GM19351 (cell line): ENCODE results near the gene ARL16.

Experiments used
- ATAC-seq: cut with Tn5 transposase; IDR thresholded peaks from one replicate; pipeline ENCODE4 v1.9.1; 2021; ENCODE audit warnings: mild to moderate bottlenecking, moderate library complexity; ENCODE audit not compliant: unreplicated experiment

Gene ARL16

DNA sequence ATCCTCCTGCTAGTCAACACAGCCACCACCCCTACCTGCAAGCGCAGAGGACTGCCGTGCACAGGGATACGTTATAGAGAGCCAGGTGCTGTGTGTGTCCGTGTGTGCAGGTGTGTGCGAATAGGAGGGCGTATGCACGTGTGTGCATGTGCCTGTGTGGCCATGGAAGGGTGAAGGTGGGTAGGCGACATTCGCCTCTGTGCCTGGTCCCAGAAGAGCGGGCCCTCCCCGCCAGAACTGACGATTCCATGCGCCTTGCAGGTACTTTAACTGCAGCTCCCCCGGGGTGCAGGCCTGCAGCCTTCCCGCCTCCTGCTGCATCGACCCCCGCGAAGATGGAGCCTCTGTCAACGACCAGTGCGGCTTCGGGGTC, 36.0 kb downstream of the ARL16 start:
- ATAC-seq: no peak

DNA sequence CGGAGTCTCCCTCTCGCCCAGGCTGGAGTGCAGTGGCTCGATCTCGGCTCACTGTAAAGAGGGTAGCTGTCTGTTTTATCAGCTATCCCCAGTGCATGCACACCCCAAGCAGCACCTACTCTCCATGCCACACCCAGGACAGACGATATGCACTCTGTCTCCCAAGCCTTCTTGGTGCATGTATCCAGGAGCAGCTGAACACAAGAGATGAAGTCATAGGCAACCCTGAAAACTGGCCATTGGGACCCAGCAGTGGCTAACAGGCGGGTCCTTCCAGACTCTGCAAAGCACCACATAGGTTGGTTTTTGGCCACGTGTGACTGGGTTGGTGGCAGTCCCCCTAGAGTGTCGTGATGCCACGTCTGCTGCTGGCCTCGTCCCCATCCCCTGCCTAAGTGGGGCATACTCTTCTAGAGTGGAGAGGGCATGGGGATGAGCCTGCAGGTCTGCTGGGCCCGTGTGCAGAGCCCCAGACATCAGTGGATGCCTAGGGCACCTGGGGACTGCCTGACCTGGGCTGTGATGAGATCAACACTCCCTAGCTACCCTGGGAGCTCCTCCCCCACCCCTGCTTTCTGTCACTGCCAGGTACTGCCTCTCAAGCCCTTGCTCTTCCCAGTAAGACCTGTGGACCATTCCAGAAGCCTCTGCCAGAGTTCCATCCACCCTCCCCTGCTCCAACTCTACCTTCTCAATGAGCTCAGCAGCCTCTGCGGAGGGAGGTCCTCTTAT, 36.6 kb downstream of the ARL16 start:
- no peak for ATAC-seq

DNA sequence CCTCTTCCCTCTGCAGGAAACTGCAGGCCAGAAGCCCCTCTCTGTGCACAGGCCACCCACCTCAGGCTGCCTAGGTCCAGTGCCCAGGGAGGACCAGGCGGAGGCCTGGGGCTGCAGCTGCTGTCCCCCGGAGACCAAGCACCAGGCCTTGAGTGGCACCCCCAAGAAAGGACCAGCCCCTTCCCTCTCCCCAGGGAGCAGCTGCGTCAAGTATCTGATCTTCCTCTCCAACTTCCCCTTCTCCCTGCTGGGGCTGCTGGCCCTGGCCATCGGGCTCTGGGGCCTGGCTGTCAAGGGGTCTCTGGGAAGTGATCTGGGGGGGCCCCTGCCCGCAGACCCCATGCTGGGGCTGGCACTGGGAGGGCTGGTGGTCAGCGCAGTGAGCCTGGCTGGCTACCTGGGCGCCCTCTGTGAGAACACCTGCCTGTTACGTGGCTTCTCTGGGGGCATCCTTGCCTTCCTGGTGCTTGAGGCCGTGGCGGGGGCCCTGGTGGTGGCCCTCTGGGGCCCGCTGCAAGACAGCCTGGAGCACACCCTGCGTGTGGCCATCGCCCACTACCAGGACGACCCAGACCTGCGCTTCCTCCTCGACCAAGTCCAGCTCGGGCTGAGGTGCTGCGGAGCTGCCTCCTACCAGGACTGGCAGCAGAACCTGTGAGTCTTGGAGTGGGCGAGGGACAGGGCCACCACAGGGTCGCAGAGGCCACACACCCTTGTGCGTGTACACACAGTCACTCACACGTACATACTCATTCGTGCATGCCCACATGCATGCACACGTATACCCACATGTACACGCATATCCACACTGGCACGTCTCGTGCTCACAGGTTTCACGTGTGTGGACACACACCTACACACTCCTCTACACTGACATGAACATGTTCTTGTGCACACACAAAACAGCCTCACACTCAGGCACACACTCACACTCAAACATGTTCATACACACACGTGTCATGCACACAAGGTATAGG, 38.3 kb downstream of the ARL16 start:
- ATAC-seq: no peak

DNA sequence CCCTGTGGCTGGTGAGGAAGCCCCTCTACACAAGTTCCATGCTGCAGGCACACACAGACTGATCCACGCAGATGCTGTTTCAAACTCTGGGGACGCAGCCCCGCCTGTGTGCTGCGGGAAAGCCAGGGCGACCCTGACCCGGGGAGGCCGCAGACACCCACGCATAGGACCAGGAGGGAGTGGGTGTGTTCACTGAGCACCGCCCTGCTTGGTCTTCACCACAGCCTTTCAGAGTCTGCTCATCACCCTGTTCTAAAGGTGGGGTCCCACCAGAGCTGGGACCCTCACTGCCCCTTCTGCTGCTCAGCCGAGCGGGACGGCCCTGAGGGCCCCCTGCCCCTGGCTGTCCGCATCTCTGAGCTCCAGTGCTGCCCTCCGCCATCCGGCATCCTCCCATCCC, 39.1 kb downstream of the ARL16 start:
- ATAC-seq: no peak

DNA sequence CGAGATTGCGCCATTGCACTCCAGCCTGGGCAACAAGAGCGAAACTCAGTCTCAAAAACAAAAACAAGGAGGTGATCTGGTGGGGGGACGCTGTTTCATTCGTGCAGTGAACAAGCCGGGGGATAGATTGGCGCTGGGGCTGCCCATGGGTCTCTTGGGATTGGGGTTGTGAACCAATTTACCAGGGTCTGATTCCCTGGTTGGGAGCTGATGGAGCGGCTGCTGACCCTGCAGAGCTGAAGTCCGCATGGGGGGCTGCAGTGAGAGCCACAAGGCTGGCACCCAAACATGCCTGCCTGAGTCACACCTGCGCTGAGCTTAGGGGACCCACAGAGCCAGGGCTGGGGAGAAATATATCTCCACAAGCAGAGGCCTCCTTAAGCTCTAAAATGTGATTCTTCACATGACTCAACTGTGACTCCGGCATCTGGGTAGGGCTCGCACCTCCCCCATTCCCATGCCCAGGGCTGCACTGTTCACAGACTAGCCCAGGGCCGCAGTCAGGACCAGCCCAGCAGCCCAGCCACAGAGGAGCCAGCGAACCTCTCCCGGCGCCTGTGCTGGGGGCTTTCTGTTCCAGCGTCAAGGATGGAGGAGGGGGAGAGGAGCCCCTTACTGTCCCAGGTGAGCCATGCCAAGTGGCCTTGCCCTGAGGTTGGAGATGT, 41.6 kb downstream of the ARL16 start:
- no peak for ATAC-seq

DNA sequence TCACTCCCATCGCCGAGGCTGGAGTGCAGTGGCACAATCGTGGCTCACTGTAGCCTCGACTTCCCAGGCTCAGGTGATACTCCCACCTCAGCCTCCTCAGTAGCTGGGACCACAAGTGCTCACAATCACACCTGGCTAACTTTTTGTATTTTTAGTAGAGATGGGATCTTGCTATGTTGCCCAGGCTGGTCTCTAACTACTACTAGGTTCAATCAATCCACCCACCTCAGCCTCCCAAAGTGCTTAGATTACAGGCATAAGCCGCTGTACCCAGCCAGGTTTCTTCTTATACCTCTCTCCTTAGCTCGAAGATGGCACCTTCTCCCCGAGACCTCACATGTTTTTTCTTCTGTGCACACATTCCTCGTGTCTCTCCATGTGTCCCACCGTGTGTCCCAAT, 43.6 kb downstream of the ARL16 start:
- ATAC-seq: no peak

DNA sequence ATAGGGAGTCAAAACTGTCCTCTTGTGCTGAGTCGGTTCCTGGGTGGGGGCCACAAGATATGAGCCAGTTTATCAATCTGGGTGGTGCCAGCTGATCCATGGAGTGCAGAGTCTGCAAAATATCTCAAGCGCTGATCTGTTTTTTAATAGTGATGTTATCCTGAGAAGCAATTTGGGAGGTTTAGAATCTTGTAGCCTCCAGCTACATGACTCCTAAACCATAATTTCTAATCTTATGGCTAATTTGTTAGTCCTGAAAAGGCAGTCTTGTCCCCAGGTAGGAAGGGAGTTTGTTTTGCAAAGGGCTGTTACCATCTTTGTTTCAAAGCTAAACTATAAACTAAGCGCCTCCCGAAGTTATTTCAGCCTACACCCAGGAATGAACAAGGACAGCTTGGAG, 44.9 kb downstream of the ARL16 start:
- ATAC-seq: no peak

DNA sequence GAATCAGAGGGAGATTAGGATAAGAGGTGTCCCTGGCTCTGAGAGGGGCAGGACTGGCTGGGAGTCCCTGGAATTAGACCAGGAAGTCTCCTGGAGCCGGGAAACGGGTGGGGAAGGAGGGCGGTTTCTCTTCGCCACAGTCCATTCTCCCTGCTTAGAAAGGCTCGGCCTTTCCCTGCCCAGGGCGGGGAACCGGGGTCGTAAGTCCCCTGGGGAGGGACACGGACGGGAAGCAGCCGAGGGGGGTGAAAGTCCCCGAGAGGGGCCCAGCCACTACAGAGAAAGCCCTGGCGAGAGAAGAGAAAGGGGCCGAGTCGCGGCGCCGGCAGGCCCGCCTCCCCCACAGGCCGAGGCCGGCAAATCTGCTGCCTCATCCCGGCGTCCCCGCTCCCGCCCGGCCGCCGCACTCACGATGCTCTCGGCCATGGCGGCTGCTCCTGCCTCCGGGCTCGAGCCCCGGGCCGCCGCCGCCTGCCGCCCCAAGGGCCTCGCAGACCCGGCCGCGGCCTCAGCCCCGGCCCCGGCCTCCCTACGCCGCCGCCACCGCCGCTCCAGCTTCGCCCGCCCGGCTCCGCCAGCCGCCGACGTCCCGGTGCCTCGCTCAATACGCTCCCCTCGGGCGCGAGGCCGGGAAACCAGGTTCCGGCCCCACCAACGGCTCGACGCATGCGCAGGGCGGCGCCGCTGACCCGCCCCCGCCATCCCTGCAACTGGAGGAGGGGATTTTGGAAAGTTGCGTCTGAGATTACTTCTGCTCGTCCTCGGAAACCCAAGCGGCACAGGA, 46.9 kb downstream of the ARL16 start, which contains the start of the genes NPLOC4 and TSPAN10:
Gene NPLOC4 (minus strand): TSS at position 608 of the 784 bp plus-strand sequence. CDS start 182 bp downstream, at position 426.
Gene TSPAN10 (plus strand): TSS at position 692 of the 784 bp plus-strand sequence. CDS start 5,217 bp downstream, outside the sequence.
- peak; percentile 63 for ATAC-seq

DNA sequence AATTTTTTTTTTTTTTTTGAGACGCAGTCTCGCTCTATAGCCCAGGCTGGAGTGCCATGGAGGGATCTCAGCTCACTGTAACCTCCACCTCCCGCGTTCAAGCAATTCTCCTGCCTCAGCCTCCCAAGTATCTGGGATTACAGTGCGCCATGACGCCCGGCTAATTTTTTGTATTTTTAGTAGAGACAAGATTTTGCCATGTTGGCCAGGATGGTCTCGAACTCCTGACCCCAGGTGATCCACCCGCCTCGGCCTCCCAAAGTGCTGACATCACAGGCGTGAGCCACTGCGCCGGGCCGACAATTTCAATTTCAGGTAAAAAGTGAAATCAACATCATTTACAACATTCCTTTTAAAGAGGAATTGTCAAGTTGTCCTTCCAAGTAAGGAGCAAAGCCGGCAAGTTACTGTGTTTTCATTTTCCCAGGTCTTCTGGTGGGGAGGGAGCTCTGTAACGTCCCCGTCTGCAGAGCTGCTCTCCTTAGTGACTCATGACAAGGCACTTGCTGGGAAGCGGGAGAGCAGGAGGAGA, 47.6 kb downstream of the ARL16 start:
- no peak for ATAC-seq

DNA sequence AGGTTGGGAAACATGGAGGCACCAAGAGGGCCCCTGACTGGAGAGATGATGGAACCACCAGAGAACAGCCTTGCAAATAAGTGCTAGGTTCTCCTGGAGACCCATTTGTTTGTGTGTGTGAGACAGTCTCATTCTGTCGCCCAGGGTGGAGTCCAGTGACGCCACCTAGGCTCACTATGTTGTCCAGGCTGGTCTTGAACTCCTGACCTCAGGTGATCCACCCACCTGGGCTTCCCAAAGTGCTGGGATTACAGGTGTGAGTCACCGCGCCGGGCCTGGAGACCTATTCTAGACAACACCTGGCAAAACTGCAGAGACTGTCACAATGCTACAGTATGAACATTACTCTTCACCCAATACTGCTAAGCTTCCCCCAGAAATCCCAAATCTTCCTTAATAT, 48.2 kb downstream of the ARL16 start:
- no peak for ATAC-seq

DNA sequence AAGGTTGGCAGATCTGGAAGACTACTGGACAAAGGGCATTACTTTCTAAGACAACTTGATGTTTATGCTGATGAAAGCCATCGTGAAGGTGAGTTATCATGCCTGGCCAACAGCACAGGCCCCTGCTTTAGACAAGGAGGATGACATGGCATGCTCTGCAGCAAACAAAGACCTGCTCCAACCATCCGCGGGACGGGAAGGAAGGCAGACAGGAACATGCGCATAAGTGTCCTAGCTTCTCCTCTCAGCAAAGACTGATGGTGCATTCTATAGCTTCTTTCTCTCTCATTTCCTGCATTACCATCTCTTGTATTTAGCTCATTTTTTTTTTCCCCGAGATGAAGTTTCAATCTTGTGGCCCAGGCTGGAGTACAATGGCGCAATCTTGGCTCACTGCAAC, 52.1 kb downstream of the ARL16 start:
- no peak for ATAC-seq
